NCI-H748 (cell line): ENCODE results near the gene PFKL.

Experiments
- DNase-seq: peaks from one replicate; lab custom pipeline; 2025; ENCODE audit not compliant: unreplicated experiment; lab: John Stamatoyannopoulos, UW

The PFKL gene

DNA sequence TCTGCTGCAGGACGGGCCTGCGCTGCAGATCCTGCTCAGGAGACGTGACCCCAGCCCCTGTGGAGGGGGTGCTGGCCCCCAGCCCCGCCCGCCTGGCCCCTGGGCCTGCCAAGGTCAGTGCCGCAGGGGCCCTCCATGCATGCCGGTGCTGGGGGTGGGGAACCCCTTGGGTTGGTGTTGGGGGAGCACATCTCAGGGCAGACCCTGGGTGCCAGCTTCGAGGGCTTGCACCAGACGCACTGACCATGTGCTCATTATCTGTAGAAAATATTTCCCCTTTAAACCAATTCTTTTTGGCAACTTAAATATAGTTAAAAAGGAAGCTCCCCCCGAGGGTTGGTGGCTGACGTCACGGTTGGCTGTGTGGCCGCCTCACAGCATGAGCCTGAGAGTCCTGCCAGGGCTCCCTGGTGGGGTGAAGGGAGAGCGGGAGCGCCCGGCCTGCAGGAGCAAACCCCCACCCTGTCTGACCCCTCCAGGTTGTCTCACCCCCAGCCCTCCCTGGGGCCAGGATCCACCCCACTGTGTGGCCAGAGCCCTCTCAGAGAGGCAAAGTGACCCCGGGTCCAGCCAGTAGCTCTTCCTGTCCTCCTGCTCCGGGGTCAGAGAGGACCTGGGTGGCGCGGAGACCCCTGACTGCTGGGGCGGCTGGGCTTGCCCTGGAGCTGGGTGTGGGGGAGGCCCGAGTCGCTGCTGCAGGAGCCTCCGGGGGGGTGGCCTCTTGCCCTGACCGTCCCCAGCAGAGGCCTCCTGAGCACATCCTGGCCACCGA lies 5.3 kb upstream of the PFKL start:
- DNase-seq = no peak

DNA sequence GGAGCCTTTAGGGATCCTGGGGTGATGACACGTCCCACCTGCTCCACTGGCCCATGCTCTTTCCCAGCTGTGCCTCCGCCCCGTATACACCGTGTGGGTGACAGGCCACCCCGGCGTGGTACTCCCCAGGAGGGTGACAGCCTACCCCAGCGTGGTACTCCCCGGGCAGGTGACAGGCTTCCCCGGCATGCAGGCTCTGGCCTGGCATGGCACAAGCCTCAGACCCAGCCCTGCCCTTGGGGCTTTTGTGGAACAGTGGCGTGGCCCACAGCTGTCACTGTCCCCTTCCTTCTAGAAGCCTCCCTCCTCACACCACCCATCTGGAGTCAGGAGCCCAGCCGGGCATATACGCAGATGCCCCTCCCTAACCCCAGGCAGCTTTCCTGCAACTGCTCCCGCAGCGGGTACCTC lies 4.7 kb upstream of the PFKL start:
- no peak for DNase-seq

DNA sequence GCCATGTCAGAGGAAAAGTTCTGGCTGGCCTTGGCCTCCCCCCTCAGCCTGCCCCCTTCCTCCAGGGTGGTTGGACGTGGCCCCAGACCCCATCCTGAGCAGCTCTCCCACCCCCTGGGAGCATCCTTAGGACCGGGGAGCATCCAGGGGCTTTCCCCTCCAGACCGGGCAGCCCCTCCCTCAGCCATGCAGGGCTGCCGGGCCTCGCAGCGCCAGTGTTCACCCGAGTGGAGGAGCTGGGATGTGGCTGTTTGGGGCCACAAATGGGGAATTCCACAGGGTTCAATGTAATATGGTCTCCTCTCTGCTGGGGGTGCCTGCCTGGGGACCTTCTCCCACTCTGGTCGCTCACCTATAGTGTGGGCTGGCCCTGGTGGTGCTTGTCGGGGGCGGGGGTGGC lies 4.2 kb upstream of the PFKL start:
- DNase-seq = no peak

DNA sequence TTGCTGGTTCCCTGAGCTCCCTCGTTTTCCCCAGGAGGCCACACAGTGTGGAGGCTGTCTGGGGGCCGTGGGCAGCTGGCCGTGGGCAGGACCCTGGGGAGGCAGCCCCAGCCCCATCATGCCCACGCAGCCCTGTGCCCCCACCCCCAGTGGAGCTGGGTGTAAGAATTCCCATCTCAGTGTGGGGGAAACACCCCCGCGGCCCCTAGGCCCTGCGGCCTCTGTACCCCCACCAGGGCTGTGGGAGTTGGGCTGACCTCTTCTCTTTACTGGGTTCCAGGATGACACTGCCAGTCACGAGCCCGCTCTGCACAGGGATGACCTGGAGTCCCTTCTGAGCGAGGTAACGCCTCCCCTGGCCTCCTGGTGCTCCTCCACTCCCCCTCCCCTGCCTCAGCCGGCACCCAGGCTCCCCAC lies 3.7 kb upstream of the PFKL start:
- DNase-seq = no peak

DNA sequence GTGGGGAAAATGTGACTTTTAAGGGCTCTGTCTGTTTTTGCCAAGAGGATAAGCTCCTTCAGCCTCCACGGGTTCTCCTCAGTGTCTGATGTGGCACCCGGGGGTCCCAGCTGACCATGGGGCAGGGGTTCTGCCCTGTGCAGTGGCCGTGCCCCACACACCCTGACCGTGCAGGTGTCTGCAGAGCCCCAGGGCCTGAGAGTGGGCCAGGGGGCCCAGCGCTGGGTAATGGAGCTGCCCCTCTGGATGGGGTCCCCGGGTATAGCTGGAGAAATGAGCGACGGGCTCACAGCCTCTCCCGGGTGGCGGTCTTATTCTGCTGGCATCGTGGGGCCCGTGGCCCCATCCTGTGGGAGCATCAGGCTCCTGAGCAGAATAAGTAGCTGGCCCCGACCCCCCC lies 2.9 kb upstream of the PFKL start:
- DNase-seq = no peak

DNA sequence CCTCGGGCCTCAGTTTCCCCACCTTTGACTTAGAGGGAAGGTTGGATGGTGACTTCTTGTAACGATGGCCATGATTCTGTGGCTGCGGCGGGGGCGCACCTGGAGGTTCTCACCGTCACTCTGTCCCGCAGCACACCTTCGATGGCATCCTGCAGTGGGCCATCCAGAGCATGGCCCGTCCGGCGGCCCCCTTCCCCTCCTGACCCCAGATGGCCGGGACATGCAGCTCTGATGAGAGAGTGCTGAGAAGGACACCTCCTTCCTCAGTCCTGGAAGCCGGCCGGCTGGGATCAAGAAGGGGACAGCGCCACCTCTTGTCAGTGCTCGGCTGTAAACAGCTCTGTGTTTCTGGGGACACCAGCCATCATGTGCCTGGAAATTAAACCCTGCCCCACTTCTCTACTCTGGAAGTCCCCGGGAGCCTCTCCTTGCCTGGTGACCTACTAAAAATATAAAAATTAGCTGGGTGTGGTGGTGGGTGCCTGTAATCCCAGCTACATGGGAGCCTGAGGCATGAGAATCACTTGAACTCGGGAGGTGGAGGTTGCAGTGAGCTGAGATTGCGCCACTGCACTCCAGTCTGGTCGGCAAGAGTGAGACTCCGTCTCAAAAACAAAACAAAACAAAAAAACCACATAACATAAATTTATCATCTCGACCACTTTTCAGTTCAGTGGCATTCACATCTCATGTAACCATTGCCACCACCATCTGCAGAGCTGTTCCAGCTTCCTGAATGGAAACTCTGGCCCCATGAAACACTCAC lies 2.1 kb upstream of the PFKL start:
- DNase-seq = peak; percentile 82

DNA sequence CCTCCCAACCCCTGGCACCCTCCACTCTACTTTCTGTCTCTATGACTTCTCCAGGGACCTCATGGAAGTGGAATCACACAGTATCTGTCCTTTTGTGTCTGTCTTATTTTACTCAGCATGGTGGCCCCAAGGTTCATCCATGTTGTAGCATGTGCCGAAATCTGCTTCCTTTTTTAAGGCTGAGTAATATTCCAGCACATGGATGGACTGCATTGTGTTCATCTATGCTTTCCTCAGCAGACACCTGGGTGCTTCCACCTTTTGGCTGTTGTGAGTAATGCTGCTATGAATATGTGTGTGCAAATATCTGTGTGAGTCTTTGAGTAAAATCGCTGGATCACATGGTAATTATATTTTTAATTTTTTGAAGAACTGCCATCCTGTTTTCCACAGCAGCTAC lies 1.6 kb upstream of the PFKL start:
- DNase-seq = no peak

DNA sequence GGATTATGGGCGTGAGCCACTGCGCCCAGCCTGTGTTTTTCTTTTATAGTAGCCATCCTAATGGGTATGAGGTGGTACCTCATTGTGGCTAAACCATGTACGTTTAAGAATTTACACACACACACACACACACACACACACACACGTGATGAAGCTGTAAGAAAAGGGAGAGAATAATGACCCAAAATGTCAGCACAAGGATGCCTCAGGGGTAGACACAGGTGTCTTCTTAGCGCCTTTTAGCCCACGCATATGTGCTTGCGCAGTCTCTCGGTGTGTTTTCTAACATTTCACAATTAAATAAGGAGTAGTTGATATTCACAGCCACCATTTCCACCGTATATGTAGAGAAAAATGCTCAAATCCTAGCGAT lies 782 bp upstream of the PFKL start:
- DNase-seq = peak; percentile 31

DNA sequence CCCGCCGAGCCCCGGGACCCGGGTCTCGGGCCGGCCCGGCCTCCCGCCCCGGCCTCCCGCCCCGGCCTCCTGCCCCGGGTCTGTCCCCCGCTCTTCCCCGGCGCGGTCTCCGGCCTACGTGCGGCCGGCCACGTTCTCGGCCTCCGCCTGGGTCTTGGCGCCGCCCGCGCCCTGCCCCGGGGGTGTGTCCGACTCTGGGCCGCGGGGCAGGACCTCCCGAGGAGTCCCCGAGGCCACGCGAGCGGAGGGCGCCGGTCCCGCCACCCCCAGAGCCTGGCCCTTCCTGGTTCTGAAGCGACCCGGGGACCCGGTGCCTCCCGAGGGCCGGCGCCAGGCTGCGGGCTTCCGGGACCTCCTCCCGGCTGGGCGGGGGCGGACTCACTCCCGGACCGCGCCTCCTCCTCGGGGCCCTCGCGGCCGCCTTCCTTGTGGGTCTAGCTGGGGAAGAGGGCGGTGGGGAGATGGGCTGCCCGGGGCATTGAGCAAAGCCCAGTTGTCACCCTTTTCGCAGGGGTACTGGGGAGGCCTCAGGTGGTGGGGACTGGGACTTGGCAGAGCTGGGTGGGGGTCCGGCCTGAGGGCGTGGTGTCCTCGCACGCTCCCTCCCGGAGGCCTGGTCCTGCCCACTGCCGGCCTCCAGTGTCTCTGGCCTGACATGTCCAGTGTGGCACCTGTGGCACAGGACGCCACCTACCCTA lies 558 bp downstream of the PFKL start:
- peak; percentile 42 for DNase-seq

DNA sequence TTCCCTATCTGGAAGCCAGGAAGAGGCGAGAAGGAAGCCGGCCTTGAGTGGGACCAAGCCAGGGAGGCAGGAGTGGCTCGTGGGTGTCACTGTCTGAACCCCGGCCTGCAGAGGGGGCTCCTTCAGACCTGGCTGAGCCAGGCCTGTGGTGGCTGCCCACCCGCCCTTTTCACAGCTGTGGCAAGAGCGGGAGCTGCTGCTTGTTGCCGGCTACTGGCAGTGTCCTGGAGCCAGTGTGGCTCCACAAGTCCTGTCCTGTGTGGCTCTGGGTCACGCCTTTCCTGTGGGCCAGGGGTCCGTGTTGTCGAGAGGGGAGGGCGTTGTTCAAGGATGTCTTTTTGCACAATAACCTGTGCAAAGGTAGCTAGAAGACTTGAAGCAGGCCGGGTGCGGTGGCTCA lies 1.3 kb downstream of the PFKL start:
- DNase-seq = no peak

DNA sequence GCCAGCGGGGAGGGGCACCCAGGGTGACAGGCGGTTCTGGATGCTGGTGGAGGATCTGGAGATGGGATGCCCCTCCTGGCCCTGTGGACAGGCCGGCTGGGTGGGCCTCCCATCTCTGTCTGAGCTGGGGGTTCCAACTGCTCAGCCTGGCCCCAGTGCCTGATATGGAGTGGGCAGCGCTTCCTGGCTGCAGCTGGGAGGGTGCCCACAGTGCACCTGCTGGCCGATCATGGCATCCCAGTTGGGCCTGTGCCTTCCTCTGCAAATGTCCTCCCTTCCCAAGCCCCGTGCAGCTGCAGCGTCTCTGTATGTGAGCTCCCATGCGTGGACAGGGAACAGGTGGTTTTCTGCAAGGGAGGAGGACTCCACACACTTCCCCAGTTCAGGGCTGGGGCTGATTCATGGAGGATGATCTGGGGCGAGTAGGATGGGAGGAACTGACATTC lies 2.1 kb downstream of the PFKL start:
- DNase-seq = no peak

DNA sequence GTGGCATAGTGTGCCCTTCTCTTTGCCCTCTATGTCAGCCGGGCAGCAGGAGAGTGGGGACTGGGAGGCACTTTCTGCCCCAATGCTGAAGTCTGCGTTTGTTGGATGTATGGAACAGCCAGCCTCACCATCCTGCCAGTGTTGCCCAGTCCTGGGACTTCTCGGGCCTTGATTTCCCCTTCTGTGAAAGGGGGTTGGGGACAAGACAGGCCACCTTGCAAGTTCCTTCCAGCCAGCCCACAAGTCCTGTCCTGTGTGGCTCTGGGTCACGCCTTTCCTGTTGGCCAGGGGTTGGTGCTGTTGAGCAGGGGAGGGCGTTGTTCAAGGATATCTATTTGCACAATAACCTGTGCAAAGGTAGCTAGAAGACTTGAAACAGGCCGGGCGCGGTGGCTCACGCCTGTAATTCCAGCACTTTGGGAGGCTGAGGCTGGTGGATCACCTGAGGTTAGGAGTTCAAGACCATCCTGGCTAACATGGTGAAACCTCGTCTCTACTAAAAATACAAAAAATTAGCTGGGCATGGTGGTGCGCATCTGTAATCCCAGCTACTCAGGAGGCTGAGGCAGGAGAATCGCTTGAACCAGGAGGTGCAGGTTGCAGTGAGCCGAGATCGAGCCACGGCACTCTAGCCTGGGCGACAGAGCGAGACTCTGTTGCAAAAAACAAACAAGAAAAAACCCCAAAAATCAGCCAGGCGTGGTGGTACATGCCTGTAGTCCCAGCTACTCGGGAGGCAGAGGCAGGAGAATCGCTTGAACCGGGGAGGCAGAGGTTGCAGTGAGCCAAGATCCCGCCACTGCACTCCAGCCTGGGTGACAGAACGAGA lies 2.9 kb downstream of the PFKL start:
- peak; percentile 43 for DNase-seq

DNA sequence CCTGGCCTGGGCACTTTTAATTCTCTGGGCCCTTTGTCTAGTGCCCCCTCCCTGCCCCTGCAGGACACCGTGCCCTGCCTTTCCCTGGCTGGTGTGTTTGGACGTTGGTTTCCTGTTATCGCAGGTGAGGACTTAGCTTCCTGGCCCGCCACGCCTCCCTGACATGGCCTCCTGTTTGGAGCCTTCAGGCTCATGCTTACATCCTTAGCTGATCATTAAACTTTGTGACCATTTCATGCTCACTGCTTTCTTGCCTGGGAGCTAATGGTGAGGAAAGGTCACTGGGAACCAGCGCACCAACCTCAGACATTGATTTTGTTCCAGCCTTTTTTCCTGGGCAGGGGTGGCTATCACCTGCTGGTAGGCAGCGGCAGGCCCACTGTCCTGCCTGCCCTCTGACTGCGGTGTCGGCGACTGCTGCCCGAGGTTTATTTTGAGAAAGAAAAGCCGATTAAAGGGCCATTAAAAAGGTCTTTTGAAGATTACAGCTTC lies 3.7 kb downstream of the PFKL start:
- DNase-seq = no peak

DNA sequence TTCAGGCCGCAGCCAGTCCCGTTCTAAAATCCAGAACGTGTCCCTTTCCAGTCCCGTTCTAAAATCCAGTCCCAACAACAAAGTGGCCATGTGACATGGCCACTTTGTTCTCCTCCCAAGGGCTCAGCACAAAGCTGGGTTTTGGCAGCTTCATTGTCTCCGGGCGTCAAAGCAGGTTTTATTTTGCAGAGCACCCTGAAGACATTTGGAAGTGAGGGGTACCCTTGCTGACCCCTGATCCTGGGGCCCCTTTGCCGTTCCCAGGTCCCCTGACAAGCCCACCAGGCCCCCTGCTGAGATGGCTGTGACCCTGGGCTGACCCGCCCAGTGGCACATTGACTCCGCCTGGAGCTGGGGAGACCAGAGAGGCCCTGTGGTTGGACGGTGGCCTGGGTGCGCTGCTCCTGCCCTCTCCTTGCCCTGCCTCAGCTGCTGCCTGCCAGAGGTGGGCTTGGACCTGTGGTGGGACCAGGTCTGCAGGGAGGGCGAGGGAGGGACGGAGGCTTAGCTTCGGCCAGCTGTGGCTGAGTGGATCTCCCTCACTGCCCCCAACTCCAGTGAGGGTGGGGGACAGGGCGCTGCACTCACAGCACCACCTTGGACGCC lies 4.3 kb downstream of the PFKL start:
- no peak for DNase-seq

DNA sequence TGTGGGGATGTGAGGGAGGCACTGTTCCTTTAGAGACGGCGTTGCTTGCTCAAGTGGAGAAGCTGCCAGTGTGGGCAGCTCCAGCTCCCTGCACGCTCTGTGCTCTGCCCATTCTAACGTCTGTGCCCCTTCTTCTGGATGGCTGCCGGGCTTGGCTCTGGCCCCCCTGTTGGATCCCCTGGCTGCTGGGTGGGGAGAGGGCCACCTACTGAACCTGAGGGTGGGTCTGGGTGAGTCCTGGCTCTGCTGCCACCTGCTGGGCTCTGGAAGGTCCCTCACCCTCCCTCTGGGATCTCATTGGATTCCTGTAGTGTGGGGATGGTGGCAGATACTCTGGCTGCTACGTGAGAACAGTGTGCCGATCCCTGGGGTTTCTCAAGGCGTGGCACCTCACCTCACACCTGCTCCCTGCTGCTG lies 5.0 kb downstream of the PFKL start:
- DNase-seq = peak; percentile 27

DNA sequence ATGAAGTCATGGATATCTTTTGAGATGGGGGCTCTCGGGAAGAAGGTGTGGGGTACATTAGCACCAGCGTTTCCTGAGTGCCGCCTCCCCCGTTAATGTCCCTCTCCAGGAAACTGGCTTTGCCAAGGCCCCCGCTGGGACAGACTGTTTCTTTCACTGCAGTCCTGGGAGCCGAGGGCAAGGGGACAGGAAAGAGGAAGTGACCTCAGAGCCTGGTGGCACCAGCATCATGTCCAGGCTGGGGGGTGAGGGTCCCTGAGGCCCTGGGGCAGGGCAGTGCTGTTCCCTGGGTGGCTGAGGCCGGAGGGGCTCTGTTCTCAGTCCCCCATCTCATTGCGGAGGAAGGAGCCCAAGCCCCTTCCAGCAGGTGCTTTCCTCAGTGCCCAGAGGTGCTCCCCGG lies 5.8 kb downstream of the PFKL start:
- DNase-seq = no peak

DNA sequence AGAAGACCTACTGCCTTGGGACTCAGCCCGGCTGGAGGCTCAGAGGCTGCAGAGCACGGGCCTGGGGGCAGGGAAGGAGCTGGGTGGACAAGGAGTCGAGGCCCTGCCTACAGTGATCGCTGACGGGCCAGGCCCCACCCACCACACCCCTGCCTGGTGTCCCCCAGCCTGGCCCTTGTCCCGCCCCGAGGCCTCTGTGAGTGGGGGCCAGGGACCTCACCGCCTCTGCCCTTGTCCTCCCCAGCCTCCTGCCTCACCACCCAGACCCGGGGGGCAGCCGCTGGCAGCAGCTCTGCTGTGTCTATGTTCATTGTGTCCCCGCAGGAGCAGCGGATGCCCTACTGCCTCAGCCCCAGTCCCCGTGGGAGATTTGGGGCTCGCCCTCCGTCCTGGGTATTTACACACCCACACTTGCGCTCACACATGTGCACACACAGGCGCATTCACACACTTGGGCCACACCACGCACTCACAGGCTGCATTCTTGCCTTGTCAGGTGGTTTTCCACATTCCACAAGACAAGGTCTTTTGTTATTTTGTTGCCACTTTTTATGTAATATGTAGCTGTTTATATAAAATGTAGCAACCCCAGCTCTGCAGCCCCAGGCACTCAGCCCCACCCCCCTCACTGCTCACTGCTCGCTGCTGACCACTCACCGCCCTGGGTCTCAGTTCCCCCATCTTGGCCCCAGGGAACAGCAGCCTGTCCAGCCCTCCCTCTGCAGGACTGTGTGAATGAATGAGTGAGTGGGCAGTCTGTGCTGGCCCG lies 7.3 kb downstream of the PFKL start:
- DNase-seq = no peak

DNA sequence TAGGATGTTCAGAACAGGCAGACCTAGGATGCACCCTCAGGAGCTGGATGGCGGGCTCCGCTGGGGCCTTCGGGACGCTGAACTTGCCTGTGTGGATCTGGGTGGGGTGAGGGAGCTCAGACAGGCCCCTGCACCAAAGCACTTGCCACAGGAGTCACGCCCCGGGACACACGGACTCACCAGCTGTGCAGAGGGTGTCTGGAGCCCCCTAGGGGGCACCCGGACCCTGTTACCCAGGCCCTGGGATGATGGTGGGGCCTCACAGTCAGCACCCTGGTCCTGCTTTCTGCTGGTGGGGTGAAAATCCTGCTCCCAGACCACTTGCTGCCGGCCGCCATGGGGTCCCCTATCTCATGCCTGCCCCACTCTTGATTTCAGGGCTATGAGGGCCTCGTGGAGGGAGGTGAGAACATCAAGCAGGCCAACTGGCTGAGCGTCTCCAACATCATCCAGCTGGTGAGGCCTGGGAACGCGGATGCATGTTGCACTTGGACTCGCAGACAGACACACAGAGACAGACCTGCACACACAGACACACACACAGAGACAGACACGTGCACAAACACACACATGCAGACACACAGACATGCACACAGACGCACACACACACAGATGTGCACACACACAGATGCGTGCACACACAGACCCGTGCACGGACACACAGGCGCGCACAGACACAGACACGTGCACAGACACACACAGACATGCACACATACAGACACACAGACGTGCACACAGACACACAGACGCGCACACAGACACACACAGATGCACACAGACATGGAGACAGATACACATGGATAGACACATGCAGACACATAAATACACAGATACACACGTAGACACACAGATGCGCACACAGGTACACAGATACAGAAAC lies 11.0 kb downstream of the PFKL start:
- DNase-seq = no peak

DNA sequence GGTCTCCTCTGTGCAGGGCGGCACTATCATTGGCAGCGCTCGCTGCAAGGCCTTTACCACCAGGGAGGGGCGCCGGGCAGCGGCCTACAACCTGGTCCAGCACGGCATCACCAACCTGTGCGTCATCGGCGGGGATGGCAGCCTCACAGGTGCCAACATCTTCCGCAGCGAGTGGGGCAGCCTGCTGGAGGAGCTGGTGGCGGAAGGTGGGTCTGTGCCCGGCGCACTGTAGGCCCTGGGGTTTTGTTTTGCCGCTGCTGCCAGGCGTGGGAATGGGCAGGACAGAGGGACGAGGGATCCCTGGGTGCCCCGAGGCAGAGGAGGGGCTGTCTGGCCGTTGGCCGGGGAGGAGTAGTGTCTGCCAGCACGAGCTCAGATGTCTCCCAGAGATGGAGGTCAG lies 12.2 kb downstream of the PFKL start:
- DNase-seq = no peak
